GM12875 (cell line): ENCODE results near the gene ALOX15.
"Not testable (repeated sequence)": the region's sequence is repeated elsewhere in the genome, so short reads cannot be mapped to it uniquely, and the experiment has no call there.

ENCODE experiments used
- H3K4me3 ChIP-seq: one replicate; pipeline ENCODE4 v1.5.1; 2011; ENCODE audit warnings: low read depth, low read length, control low read depth
- CTCF ChIP-seq: IDR thresholded peaks from 2 replicates; pipeline ENCODE4 v1.5.1; 2011; ENCODE audit warnings: low read depth, mild to moderate bottlenecking, control low read depth, inconsistent platforms, low read length, moderate library complexity, borderline replicate concordance; ENCODE audit not compliant: insufficient read depth

ALOX15 gene

GRCh38 chr17:4666296-4666695, 24.8 kb upstream of the ALOX15 start:
- H3K4me3 ChIP-seq, result no peak overlapping the region
- TF ChIP-seq CTCF, result no peak

- no peak overlapping the region for H3K4me3 ChIP-seq
- no peak for TF ChIP-seq CTCF
Observed at GRCh38 chr17:4665027-4665426, 23.5 kb upstream of the ALOX15 start.

GRCh38 chr17:4664230-4664629, 22.8 kb upstream of the ALOX15 start:
- no peak for TF ChIP-seq CTCF
- no peak overlapping the region for H3K4me3 ChIP-seq

- TF ChIP-seq CTCF, result no peak
- H3K4me3 ChIP-seq, result no peak overlapping the region
Observed at GRCh38 chr17:4663711-4664110, 22.2 kb upstream of the ALOX15 start.

- TF ChIP-seq CTCF, result no peak
- no peak overlapping the region for H3K4me3 ChIP-seq
Observed at GRCh38 chr17:4658478-4659305, 17.2 kb upstream of the ALOX15 start.

- no peak for TF ChIP-seq CTCF
- no peak overlapping the region for H3K4me3 ChIP-seq
Observed at GRCh38 chr17:4657678-4658077, 16.2 kb upstream of the ALOX15 start.

- H3K4me3 ChIP-seq, result not testable (repeated sequence)
Observed at GRCh38 chr17:4655933-4656332, 14.5 kb upstream of the ALOX15 start.
